ENCODE measurements around the gene CCDC50. TPM values are rescaled to one million over a fixed set of nuclear protein-coding genes. Genes with fewer than 3 reads are reported as not detected.
A peak's percentile ranks its signal among the peaks of the same experiment; 100 is the strongest.

CCDC50 gene
- total and polyA plus RNA-seq, 10 of the 15 experiments (the other 5 are each of a cell fraction or from before 2014, with no cell fraction given), result 46.7 to 150 (median 125) TPM

DNA sequence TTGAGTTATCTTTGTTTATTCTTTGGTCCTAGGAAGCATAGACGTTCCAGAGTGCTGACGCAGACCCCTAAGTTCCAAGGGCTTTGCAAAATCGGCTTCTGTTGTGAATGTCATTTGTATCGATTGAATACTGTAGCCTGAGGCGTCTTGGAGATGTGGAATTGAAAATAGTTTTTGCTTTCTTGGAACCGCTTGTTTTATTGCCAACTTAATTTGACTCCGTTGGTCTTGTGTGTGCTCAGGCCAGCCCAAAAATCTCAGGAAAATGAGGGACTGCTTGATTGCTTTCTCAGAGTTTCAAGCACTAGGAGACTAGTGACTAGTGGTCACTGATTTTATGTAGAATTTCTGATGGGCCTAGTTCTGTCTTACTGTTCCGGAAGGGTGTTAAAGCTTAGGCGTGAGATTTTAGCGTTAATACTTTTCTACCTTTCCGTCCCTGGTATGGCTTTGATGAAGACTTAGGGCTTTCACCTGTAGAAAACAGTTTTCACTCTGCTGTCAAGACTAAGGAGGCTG lies 1.4 kb downstream of the CCDC50 start:
- ChIA-PET SMC1A (ENCODE audit: uncharacterized antibody, unreplicated experiment) (interaction anchor here (0.7 to 7.4 kb wide), 14 partner anchors 11 to 87 kb away, joined by 3 to 47 read pairs (median 5); no protein-coding TSS in a partner anchor), POLR2A (interaction anchor here (0.6 to 4.7 kb wide), 3 partner anchors 21 to 84 kb away, joined by 3 to 21 read pairs (median 5); no protein-coding TSS in a partner anchor), CTCF (interaction anchor here (0.8 to 1.1 kb wide), 3 partner anchors 8 to 30 kb away, joined by 3 to 4 read pairs (median 3); no protein-coding TSS in a partner anchor), RAD21 (ENCODE audit: unreplicated experiment) (interaction anchor here (0.8 to 6.7 kb wide), 11 partner anchors 24 to 92 kb away, joined by 3 to 62 read pairs (median 4); no protein-coding TSS in a partner anchor)
- Histone ChIP-seq H3K36me3 (ENCODE audit: control insufficient read depth in 2 of 2, insufficient read depth in 2 of 2, low read length in 1 of 2) (no peaks in the 10 kb centered on the region), H3K4me1 (ENCODE audit: control insufficient read depth, insufficient read depth, low read length) (peaks cover 17% of the 10 kb centered on the region), H3K27me3 (replicated peaks in 1 of 2; ENCODE audit: control insufficient read depth in 2 of 2, insufficient read depth in 2 of 2, low read length in 1 of 2) (no peaks in the 10 kb centered on the region), H3K9me3 (replicated peaks; ENCODE audit: control insufficient read depth, insufficient read depth, low read length) (no peaks in the 10 kb centered on the region), H3K4me3 (peak overlapping the region; percentile 73), H2AFZ (ENCODE audit: control insufficient read depth, low read depth, low read length) (peak overlapping the region; percentile 18; the same call in 1 of the 2 replicates), H3K4me2 (ENCODE audit: control insufficient read depth, insufficient read depth) (peak overlapping the region; percentile 91), H4K20me1 (ENCODE audit: control insufficient read depth, insufficient read depth) (no peaks in the 10 kb centered on the region), H3K27ac (ENCODE audit: control insufficient read depth, insufficient read depth) (peak overlapping the region; percentile 78), H3K9ac (ENCODE audit: control insufficient read depth, insufficient read depth, low read length) (peak overlapping the region; percentile 86), H3K79me2 (ENCODE audit: control insufficient read depth, insufficient read depth, low read length) (peaks cover 64% of the 10 kb centered on the region)
- ATAC-seq (no peak), DNase-seq (ENCODE audit: low read depth, low spot score) (no peak), FAIRE-seq (peak; percentile 18)
- intact Hi-C loops (cut with micrococcal nuclease; ENCODE audit: unreplicated experiment), result loop anchor here (2.0 to 5.0 kb wide), 2 partner anchors 34 to 193 kb away; no protein-coding TSS in a partner anchor
- BruUV-seq (replicated peaks), result TSS peak; percentile 66
- in situ Hi-C loops (cut with MboI), result no loop called here
- 5% methylated on average over 11 of the region's 11 CpGs for WGBS (ENCODE audit: insufficient coverage, insufficient replicate concordance, low lambda C conversion rate, missing lambda C conversion rate)
- no peak for TF ChIP-seq SMARCA5 (IDR thresholded peaks at IDR 0.05)
- TF ChIP-seq JUNB (IDR thresholded peaks at IDR 0.05), result no peak
- TF ChIP-seq MTA3 (IDR thresholded peaks at IDR 0.05; ENCODE audit: borderline replicate concordance, low read length), result 0 out of 2 replicates have a peak, but pooled peaks have one; percentile 70
- TF ChIP-seq, protein P1, sequence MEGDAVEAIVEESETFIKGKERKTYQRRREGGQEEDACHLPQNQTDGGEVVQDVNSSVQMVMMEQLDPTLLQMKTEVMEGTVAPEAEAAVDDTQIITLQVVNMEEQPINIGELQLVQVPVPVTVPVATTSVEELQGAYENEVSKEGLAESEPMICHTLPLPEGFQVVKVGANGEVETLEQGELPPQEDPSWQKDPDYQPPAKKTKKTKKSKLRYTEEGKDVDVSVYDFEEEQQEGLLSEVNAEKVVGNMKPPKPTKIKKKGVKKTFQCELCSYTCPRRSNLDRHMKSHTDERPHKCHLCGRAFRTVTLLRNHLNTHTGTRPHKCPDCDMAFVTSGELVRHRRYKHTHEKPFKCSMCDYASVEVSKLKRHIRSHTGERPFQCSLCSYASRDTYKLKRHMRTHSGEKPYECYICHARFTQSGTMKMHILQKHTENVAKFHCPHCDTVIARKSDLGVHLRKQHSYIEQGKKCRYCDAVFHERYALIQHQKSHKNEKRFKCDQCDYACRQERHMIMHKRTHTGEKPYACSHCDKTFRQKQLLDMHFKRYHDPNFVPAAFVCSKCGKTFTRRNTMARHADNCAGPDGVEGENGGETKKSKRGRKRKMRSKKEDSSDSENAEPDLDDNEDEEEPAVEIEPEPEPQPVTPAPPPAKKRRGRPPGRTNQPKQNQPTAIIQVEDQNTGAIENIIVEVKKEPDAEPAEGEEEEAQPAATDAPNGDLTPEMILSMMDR (IDR thresholded peaks at IDR 0.05 in 2 of 3, conservative IDR thresholded peaks at IDR 0.05 in 1 of 3; ENCODE audit: control insufficient read depth in 2 of 3, extremely low read depth in 1 of 3, insufficient read depth in 1 of 3, low read depth in 3 of 3, low read length in 3 of 3), result no peak
- no peak for TF ChIP-seq KLF5 (IDR thresholded peaks at IDR 0.05; ENCODE audit: partially characterized antibody)
- TF ChIP-seq, protein P2, sequence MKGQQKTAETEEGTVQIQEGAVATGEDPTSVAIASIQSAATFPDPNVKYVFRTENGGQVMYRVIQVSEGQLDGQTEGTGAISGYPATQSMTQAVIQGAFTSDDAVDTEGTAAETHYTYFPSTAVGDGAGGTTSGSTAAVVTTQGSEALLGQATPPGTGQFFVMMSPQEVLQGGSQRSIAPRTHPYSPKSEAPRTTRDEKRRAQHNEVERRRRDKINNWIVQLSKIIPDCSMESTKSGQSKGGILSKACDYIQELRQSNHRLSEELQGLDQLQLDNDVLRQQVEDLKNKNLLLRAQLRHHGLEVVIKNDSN (IDR thresholded peaks at IDR 0.05; ENCODE audit: borderline replicate concordance, extremely low read length, insufficient read depth, low read depth, low read length), result no peak
- no peak for TF ChIP-seq RCOR1 (conservative IDR thresholded peaks at IDR 0.05; ENCODE audit: low read depth, low read length)

Measured in GM12878 (cell line).